ENCODE measurements around the gene GEN1. TPM values are rescaled to one million over a fixed set of nuclear protein-coding genes. Genes with fewer than 3 reads are reported as not detected.

Gene GEN1
- total and polyA plus RNA-seq, 2 of the 13 experiments (the other 11 are each of a cell fraction or from before 2014, with no cell fraction given), result 9.9 to 27.1 TPM

- TF ChIP-seq ZNF770 (CRISPR knock-in tag; IDR thresholded peaks at IDR 0.05) (no peak), ZNF7 (CRISPR knock-in tag; IDR thresholded peaks at IDR 0.05) (no peak), LBX2 (CRISPR knock-in tag; IDR thresholded peaks at IDR 0.05; ENCODE audit: borderline replicate concordance) (no peak), CSRNP1 (CRISPR knock-in tag; IDR thresholded peaks at IDR 0.05) (no peak), ARNT2 (CRISPR knock-in tag; IDR thresholded peaks at IDR 0.05; ENCODE audit: low read depth) (no peak), HNF1B (CRISPR knock-in tag; IDR thresholded peaks at IDR 0.05) (no peak), ZNF543 (CRISPR knock-in tag; IDR thresholded peaks at IDR 0.05) (no peak), ZBTB3 (CRISPR knock-in tag; IDR thresholded peaks at IDR 0.05; ENCODE audit: borderline replicate concordance, low read depth) (no peak), PHF8 (CRISPR knock-in tag; IDR thresholded peaks at IDR 0.05) (no peak), XBP1 (CRISPR knock-in tag; IDR thresholded peaks at IDR 0.05) (no peak)
Observed at GRCh38 chr2:17771956-17772355, 18.0 kb downstream of the GEN1 start (continued).

Measured in HepG2 (cell line).